Endothelial cell of umbilical vein (primary cell): Measurements from ENCODE around the gene TCP10L.

Experiments used
- CTCF ChIP-seq, 2 donors: IDR thresholded peaks; 1 replicate in 1 of 2; 2 replicates in 1 of 2; pipeline ENCODE4 v1.5.1; 2011; ENCODE audit warnings: low read length in 2 of 2, mild to moderate bottlenecking in 2 of 2, moderate library complexity in 2 of 2, control low read depth in 1 of 2, inconsistent platforms in 1 of 2, low read depth in 1 of 2; ENCODE audit not compliant: insufficient read depth in 1 of 2; ENCODE audit errors: extremely low read depth in 1 of 2
- EZH2 ChIP-seq: IDR thresholded peaks from 2 replicates; pipeline ENCODE4 v1.6.1; 2012; ENCODE audit warnings: borderline replicate concordance, low read depth, mild to moderate bottlenecking, moderate library complexity, low read length, inconsistent platforms; ENCODE audit not compliant: severe bottlenecking
- GATA2 ChIP-seq: IDR thresholded peaks from 2 replicates; pipeline ENCODE4 v1.7.0; 2011; ENCODE audit warnings: low read depth, mild to moderate bottlenecking, moderate library complexity, mixed read lengths, low read length; ENCODE audit not compliant: insufficient read length, insufficient read depth
- POLR2A ChIP-seq: IDR thresholded peaks from 2 replicates; pipeline ENCODE4 v1.6.1; 2012; ENCODE audit warnings: low read depth, mild to moderate bottlenecking, control low read depth, low read length

- no peak for TF ChIP-seq EZH2
- no peak for TF ChIP-seq POLR2A
- TF ChIP-seq CTCF (IDR thresholded peaks at IDR 0.05; ENCODE audit: extremely low read depth in 1 of 2, insufficient read depth in 1 of 2, low read depth in 1 of 2, low read length in 2 of 2) = no peak
- TF ChIP-seq GATA2 = no peak
These were observed 20.1 kb upstream of the TCP10L start for GRCh38 chr21:32605469-32605868.
